OCI-LY1 (cell line): ENCODE measurements around the gene PTPRN2.

Experiments
- H2AFZ ChIP-seq: fragments of 200-600 bp; sonication (generic), shearing (Covaris generic); 2 replicates; pipeline ENCODE4 v1.6.0; 2014; ENCODE audit warnings: antibody characterized with exemption, mild to moderate bottlenecking, low read length
- H3F3A ChIP-seq: fragments of 200-600 bp; sonication (generic), shearing (Covaris generic); 2 replicates; pipeline ENCODE4 v1.6.0; 2014; ENCODE audit warnings: mild to moderate bottlenecking, antibody characterized with exemption, low read length, moderate library complexity; ENCODE audit not compliant: insufficient read depth
- H3K27ac ChIP-seq: fragments of 200-600 bp; sonication (generic); 2 replicates; pipeline ENCODE4 v1.5.1; 2014; ENCODE audit warnings: low read length, mixed run types, mild to moderate bottlenecking, low read depth; ENCODE audit not compliant: poor library complexity, severe bottlenecking
- H3K27me3 ChIP-seq: fragments of 200-600 bp; sonication (generic); 2 replicates; pipeline ENCODE4 v1.6.0; 2014; ENCODE audit warnings: antibody characterized with exemption, mild to moderate bottlenecking, low read length, moderate library complexity; ENCODE audit not compliant: insufficient read depth
- H3K36me3 ChIP-seq: fragments of 200-600 bp; sonication (generic); 2 replicates; pipeline ENCODE4 v1.6.1; 2014; ENCODE audit warnings: mild to moderate bottlenecking, antibody characterized with exemption, low read length, moderate library complexity, mixed read lengths; ENCODE audit not compliant: insufficient read depth
- H3K4me1 ChIP-seq: fragments of 200-600 bp; sonication (generic); 2 replicates; pipeline ENCODE4 v1.5.1; 2014; ENCODE audit warnings: mild to moderate bottlenecking, low read length, moderate library complexity; ENCODE audit not compliant: insufficient read depth, severe bottlenecking
- H3K4me2 ChIP-seq: fragments of 200-600 bp; sonication (generic), shearing (Covaris generic); 2 replicates; pipeline ENCODE4 v1.6.1; 2014; ENCODE audit warnings: low read length
- H3K4me3 ChIP-seq: fragments of 200-600 bp; sonication (generic); 2 replicates; pipeline ENCODE4 v1.5.1; 2014; ENCODE audit warnings: low read length, low read depth, mild to moderate bottlenecking, mixed read lengths; ENCODE audit not compliant: poor library complexity, severe bottlenecking
- H3K79me2 ChIP-seq: fragments of 200-600 bp; shearing (Covaris generic); 2 replicates; pipeline ENCODE4 v1.6.1; 2016; ENCODE audit warnings: mixed run types, low read length, mixed read lengths; ENCODE audit not compliant: insufficient read depth
- H3K9ac ChIP-seq: fragments of 200-600 bp; sonication (generic), shearing (Covaris generic); 2 replicates; pipeline ENCODE4 v1.6.1; 2014; ENCODE audit warnings: mild to moderate bottlenecking, low read length, mixed read lengths
- H3K9me2 ChIP-seq: fragments of 200-600 bp; sonication (generic), shearing (Covaris generic); 2 replicates; pipeline ENCODE4 v1.6.1; 2014; ENCODE audit warnings: low read depth, mild to moderate bottlenecking, low read length, mixed read lengths
- H3K9me3 ChIP-seq: fragments of 200-600 bp; shearing (Covaris generic); 2 replicates; pipeline ENCODE4 v1.6.1; 2014; ENCODE audit warnings: low read length, mixed read lengths
- H4K20me1 ChIP-seq: fragments of 200-600 bp; sonication (generic), shearing (Covaris generic); 2 replicates; pipeline ENCODE4 v1.6.0; 2016; ENCODE audit warnings: mild to moderate bottlenecking, low read length; ENCODE audit not compliant: insufficient read depth
- CTCF ChIP-seq: fragments of 200-600 bp; sonication (generic), shearing (Covaris generic); IDR thresholded peaks from 2 replicates; pipeline ENCODE4 v1.5.1; 2017; ENCODE audit warnings: mild to moderate bottlenecking, antibody characterized with exemption, low read length, moderate library complexity, mixed read lengths
- EZH2 ChIP-seq: fragments of 200-600 bp; sonication (generic), shearing (Covaris generic); IDR thresholded peaks from 2 replicates; pipeline ENCODE4 v1.8.0; 2017; ENCODE audit warnings: borderline replicate concordance, mixed run types, mild to moderate bottlenecking, antibody characterized with exemption, low read length, moderate library complexity, mixed read lengths

The PTPRN2 gene

GRCh38 chr7:157719008-157719682 lies 868.5 kb downstream of the PTPRN2 start:
- Histone ChIP-seq H3K9me3 (no peaks in the 10 kb centered on the region), H3K27me3 (peaks cover 6% of the 10 kb centered on the region; the same call in 1 of the 2 replicates), H3K79me2 (no peaks in the 10 kb centered on the region), H3K9ac (no peak overlapping the region), H3K27ac (no peak overlapping the region), H3K9me2 (no peaks in the 10 kb centered on the region), H3K4me1 (no peaks in the 10 kb centered on the region), H3F3A (no peaks in the 10 kb centered on the region), H2AFZ (no peak overlapping the region), H3K4me3 (no peak overlapping the region), H3K36me3 (no peaks in the 10 kb centered on the region), H4K20me1 (no peaks in the 10 kb centered on the region), H3K4me2 (no peak overlapping the region)
- TF ChIP-seq CTCF = no peak
- no peak for TF ChIP-seq EZH2

- Histone ChIP-seq H3F3A (no peaks in the 10 kb centered on the region), H2AFZ (no peak overlapping the region), H3K9me3 (no peaks in the 10 kb centered on the region), H3K27ac (no peak overlapping the region), H3K4me2 (no peak overlapping the region), H3K79me2 (no peaks in the 10 kb centered on the region), H3K9ac (no peak overlapping the region), H3K27me3 (peaks cover 4% of the 10 kb centered on the region; the same call in 1 of the 2 replicates), H3K36me3 (no peaks in the 10 kb centered on the region), H4K20me1 (no peaks in the 10 kb centered on the region), H3K4me1 (no peaks in the 10 kb centered on the region), H3K4me3 (no peak overlapping the region), H3K9me2 (no peaks in the 10 kb centered on the region)
- TF ChIP-seq EZH2 (no peak), CTCF (no peak)
Measured at GRCh38 chr7:157718303-157719007, 869.2 kb downstream of the PTPRN2 start.

- H2AFZ ChIP-seq = no peak overlapping the region
- no peaks in the 10 kb centered on the region for H3K4me1 ChIP-seq
- H3K36me3 ChIP-seq = no peaks in the 10 kb centered on the region
- H3K9me3 ChIP-seq = no peaks in the 10 kb centered on the region
- no peaks in the 10 kb centered on the region for H3K79me2 ChIP-seq
- no peaks in the 10 kb centered on the region for H3K9me2 ChIP-seq
- H3K27ac ChIP-seq = no peak overlapping the region
- no peaks in the 10 kb centered on the region for H3K27me3 ChIP-seq
- no peak overlapping the region for H3K4me3 ChIP-seq
- H4K20me1 ChIP-seq = no peaks in the 10 kb centered on the region
- TF ChIP-seq CTCF (no peak), EZH2 (no peak)
- no peaks in the 10 kb centered on the region for H3F3A ChIP-seq
- no peak overlapping the region for H3K4me2 ChIP-seq
- no peak overlapping the region for H3K9ac ChIP-seq
Measured at GRCh38 chr7:157717211-157718174, 870.1 kb downstream of the PTPRN2 start.
